Neutrophil (primary cell): ENCODE measurements around the gene KLHL8.

Experiments used
- H3K27ac ChIP-seq: fragments of 200-600 bp; sonication (generic); 2 replicates; pipeline ENCODE4 v1.5.1; 2016; ENCODE audit warnings: mild to moderate bottlenecking, moderate library complexity
- H3K27me3 ChIP-seq: fragments of 200-600 bp; sonication (generic); 2 replicates; pipeline ENCODE4 v1.6.0; 2016; ENCODE audit warnings: mild to moderate bottlenecking
- H3K36me3 ChIP-seq: fragments of 200-600 bp; sonication (generic); 2 replicates; pipeline ENCODE4 v1.5.1; 2017
- H3K4me1 ChIP-seq, 2 experiments: fragments of 200-600 bp in 1 of 2; sonication (generic) in 1 of 2; 1 replicate in 1 of 2; 2 replicates in 1 of 2; pipeline versions ENCODE4 v1.5.1 to v1.6.1; 2013 to 2016; ENCODE audit warnings: low read depth in 1 of 2, low read length in 1 of 2, mild to moderate bottlenecking in 1 of 2, moderate library complexity in 1 of 2; ENCODE audit not compliant: control insufficient read depth in 1 of 2, insufficient read depth in 1 of 2
- H3K4me3 ChIP-seq, 2 experiments: fragments of 200-600 bp in 1 of 2; sonication (generic) in 1 of 2; 1 replicate in 1 of 2; 2 replicates in 1 of 2; pipeline ENCODE4 v1.5.1; 2013 to 2016; ENCODE audit warnings: low read depth in 1 of 2, low read length in 1 of 2, mild to moderate bottlenecking in 1 of 2, moderate library complexity in 1 of 2
- H3K9me3 ChIP-seq: fragments of 200-600 bp; sonication (generic); 2 replicates; pipeline ENCODE4 v1.5.1; 2016
- TF ChIP-seq, protein P1 (sequence below): fragments of 200-600 bp; sonication (generic); IDR thresholded peaks from 2 replicates; pipeline ENCODE4 v1.5.1; 2016; ENCODE audit warnings: antibody characterized with exemption

Gene KLHL8

GRCh38 chr4:87144356-87144755 is 76.1 kb downstream of the KLHL8 start:
- H3K27ac ChIP-seq, result no peak overlapping the region
- H3K36me3 ChIP-seq, result peaks cover 45% of the 10 kb centered on the region
- no peaks in the 10 kb centered on the region for H3K27me3 ChIP-seq
- no peaks in the 10 kb centered on the region for H3K9me3 ChIP-seq
- TF ChIP-seq, protein P1, sequence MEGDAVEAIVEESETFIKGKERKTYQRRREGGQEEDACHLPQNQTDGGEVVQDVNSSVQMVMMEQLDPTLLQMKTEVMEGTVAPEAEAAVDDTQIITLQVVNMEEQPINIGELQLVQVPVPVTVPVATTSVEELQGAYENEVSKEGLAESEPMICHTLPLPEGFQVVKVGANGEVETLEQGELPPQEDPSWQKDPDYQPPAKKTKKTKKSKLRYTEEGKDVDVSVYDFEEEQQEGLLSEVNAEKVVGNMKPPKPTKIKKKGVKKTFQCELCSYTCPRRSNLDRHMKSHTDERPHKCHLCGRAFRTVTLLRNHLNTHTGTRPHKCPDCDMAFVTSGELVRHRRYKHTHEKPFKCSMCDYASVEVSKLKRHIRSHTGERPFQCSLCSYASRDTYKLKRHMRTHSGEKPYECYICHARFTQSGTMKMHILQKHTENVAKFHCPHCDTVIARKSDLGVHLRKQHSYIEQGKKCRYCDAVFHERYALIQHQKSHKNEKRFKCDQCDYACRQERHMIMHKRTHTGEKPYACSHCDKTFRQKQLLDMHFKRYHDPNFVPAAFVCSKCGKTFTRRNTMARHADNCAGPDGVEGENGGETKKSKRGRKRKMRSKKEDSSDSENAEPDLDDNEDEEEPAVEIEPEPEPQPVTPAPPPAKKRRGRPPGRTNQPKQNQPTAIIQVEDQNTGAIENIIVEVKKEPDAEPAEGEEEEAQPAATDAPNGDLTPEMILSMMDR, result no peak
- H3K4me3 ChIP-seq, result no peak overlapping the region
- H3K4me1 ChIP-seq, result peaks cover 5 to 8% of the 10 kb centered on the region in 2 experiments

GRCh38 chr4:87141428-87141827 is 79.0 kb downstream of the KLHL8 start:
- Histone ChIP-seq H3K9me3 (no peaks in the 10 kb centered on the region), H3K4me1 (peaks cover 5 to 8% of the 10 kb centered on the region in 2 experiments), H3K4me3 (no peak overlapping the region), H3K27ac (peak overlapping the region; percentile 20), H3K27me3 (no peaks in the 10 kb centered on the region), H3K36me3 (peaks cover 71% of the 10 kb centered on the region)
- TF ChIP-seq, protein P1, result no peak

- Histone ChIP-seq H3K36me3 (peaks cover 99% of the 10 kb centered on the region), H3K4me3 (no peak overlapping the region), H3K4me1 (no peaks in the 10 kb centered on the region), H3K27me3 (no peaks in the 10 kb centered on the region), H3K27ac (no peak overlapping the region), H3K9me3 (no peaks in the 10 kb centered on the region)
- TF ChIP-seq, protein P1, result no peak
Measured at GRCh38 chr4:87134122-87134521, 86.3 kb downstream of the KLHL8 start.

DNA sequence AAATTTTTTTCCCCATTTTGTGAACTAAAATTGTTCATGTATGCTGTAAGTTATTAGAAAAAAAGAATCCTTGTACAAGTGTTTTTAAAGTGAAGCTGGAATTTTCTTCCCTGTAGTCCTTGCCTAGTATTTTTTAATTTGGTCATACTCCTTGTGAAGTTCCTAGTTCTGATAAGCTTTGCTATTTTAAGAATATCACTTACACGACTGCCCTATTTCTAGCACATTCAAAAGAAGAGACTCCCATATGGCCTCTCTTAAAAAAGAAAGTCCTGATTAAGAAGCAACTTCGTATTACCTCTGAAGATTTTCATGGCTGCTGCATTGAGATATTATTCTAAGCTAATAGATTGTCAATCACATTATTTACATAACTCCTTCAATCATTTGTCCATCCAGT is 87.2 kb downstream of the KLHL8 start:
- peaks cover 99% of the 10 kb centered on the region for H3K36me3 ChIP-seq
- H3K27me3 ChIP-seq, result no peaks in the 10 kb centered on the region
- no peaks in the 10 kb centered on the region for H3K4me1 ChIP-seq
- no peaks in the 10 kb centered on the region for H3K9me3 ChIP-seq
- no peak overlapping the region for H3K27ac ChIP-seq
- TF ChIP-seq, protein P1, result no peak
- no peak overlapping the region for H3K4me3 ChIP-seq

- TF ChIP-seq, protein P1, result no peak
- Histone ChIP-seq H3K27me3 (no peaks in the 10 kb centered on the region), H3K27ac (no peak overlapping the region), H3K4me3 (no peak overlapping the region), H3K4me1 (no peaks in the 10 kb centered on the region), H3K36me3 (peaks cover 100% of the 10 kb centered on the region), H3K9me3 (no peaks in the 10 kb centered on the region)
Measured at GRCh38 chr4:87132035-87132434, 88.4 kb downstream of the KLHL8 start.
